ENCODE results near the gene ADCY6. TPM values are rescaled to one million over a fixed set of nuclear protein-coding genes. Genes with fewer than 3 reads are reported as not detected.

Gene ADCY6
- 37.6 and 48.5 TPM in 2 replicates for total RNA-seq

DNA sequence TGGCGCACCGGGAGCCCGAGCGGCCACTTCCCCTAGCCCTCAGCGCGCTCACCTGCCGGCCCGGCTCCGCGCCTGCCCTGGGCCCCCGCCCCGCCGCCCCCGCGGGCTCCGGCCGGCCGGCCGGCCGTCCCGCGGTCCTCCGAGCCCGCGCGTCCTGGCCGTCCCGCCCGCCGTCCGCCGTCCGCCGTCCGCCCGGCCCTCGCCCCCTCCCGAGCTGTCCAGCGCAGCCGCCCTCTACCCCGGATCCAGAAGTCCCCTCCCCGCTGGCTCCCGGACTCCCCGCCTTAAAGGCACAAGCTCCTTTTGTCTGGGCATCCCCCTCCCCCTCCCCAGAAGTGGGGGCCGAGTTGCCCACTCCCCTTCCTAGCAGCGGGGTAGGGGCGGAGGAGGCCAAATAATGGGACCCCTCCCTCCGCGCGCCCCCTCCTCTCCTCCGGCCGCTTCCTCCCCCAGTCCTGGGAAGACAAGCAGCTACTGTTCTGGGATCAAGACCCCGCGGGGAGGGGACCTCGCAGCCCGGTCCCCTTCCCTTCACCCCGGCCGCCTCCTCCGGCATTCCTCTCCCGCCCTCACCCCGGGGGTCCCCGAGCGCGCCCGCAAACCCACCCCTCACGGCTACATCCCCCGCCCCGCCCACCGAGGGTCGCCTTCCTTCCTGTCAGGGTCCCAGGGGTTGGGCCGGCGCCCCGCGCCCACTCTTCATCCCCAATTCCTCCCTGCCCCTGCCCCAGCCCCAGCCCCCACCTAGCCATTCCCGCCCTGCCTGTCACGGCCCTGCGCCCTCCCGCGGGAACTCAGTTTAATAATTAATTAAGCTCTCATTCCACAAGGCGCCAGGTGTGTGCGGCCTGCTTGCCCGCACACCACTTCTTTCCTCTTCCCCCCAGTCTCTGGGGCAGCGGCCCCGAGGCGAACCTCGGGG is at the start of gene ADCY6:
TSS of gene ADCY6 (minus strand) at position 236 of the 922 bp plus-strand sequence. CDS start 5,655 bp downstream, outside the sequence.
- DNase-seq (ENCODE audit: extremely low read depth, low read depth, low spot score) = no peak

DNA sequence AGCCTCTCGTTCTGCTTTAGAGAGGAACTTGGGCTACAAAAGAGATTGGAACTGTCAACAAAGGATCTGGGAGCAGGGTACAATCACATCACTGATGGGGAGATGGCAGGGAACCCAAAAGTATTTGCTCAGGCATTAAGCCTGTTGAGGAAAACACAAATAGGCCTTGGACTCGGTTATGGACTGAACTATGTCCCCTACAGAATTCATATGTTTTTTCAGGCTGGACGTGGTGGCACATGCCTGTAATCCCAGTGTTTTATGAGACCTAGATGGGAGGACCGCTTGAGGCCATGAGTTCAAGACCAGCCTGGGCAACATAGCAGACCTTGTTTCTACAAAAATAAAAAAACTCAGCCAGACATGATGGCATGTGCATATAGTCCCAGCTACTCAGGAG is 49.2 kb upstream of the ADCY6 start:
- no peak for DNase-seq (ENCODE audit: extremely low read depth, low read depth, low spot score)

DNA sequence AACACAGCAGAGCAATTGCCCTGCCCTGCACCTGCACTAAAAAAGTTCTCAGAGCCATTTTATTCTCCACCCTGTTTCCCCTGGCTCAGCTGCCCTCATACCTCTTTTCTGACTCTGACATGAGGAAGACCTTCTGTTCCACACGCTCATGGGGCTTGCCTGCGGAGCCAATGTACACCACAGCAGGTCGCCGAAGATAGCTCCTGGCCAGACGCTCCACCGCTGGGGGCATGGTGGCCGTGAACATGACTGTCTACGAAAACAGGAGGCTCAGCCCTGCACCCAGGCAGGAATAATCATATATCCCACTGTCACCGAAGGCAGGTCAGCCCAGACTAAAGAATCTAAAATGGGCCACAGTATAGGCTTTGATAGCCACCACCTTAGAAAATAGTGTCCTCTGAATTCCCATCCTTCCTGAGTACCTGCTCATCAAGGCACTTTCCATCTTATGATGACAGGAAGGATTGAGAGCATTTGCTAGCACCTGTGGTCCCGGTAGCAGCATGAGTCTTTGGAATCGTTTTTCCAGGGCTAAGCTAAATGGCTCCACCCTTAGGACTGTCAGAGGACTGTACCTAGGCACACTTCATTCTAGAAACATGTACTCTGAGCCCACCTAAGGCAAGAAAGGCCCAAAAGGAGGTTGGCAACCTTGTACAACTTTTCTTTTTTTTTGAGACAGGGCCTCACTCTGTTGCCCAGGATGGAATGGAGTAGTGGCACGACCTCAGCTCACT is 43.6 kb upstream of the ADCY6 start:
- no peak for DNase-seq (ENCODE audit: extremely low read depth, low read depth, low spot score)

DNA sequence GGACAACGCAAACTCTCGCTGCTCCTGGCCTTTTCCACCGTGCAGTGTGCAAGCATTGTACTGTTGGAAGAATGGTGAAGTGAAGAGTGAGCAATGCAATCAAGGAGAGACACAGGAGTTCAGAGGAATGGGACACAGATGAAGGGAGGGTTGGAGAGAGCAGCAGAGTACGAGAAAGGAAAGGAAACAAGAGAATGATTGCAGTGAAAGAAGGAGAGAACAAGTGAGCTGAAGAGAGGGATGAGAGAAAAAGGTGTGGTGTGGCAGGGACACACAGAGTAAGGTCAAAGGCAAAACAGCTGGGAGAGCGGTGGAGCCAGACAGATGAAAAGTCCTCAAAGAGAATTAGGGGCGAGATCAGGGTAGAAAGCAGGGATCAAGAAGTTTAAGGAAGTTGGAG is 42.4 kb upstream of the ADCY6 start:
- DNase-seq (ENCODE audit: extremely low read depth, low read depth, low spot score) = no peak

DNA sequence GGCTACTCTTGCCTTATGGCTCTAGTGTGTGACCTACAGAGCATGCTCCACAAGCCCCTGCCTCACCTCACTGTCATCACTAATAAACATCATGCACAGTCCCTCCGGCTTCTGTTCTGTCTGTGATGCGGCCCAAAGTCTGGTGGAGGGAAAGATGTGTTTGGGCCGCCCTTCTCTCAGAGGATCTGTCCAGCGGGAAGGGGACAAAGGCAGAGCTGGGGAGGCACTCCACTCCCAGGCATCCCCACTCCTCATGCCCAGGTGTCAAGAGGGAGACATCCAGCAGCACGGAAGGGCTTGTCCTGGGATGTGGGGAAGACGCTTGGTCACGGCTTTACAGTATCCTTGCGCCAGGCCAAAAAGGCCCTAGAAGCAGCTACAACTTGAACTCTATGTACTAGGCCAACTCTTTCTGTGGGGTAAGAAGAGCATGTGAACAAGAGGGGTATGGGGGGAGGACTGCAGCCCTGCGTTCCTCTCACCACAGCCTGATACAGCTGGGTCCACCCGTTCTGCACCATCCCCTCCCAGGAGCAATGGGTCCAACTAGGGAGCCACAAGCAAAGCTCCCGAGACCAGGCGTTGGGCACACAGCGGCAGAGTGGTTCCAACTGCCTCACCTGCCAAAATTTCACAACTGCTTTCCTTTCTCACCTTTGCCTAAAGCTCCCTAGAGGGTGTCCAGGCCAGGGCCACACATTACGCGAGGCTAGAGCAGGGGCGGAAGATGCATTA is 40.1 kb upstream of the ADCY6 start:
- no peak for DNase-seq (ENCODE audit: extremely low read depth, low read depth, low spot score)

DNA sequence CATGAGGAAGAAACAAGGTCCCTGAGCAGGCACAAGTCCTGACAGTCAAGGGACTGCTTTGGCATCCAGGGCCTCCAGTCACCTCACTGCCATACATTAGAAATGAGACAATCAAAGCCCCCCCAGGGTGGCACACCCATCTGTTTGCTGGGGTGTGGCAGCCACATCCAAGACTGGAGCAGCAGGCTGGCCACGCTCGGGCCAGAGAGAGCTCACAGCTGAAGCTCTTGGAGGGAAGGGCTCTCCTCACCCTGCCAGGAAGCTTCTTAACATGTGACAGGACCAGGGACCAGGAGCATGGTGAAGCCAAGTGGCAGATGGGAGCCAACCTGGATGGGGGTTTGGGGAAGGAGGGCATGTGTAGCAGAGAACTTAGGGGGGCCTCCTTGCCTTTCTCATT is 39.4 kb upstream of the ADCY6 start:
- no peak for DNase-seq (ENCODE audit: extremely low read depth, low read depth, low spot score)

DNA sequence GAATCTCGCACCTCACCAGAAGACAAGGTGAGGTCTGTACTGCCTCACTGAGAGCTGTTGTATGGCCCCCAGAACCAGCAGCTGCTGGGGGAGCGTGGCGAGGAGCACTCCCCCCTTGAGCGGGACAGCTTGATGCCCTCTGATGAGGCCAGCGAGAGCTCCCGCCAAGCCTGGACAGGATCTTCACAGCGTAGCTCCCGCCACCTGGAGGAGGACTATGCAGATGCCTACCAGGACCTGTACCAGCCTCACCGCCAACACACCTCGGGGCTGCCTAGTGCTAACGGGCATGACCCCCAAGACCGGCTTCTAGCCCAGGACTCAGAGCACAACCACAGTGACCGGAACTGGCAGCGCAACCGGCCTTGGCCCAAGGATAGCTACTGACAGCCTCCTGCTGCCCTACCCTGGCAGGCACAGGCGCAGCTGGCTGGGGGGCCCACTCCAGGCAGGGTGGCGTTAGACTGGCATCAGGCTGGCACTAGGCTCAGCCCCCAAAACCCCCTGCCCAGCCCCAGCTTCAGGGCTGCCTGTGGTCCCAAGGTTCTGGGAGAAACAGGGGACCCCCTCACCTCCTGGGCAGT is 38.7 kb upstream of the ADCY6 start:
- DNase-seq (ENCODE audit: extremely low read depth, low read depth, low spot score) = no peak

DNA sequence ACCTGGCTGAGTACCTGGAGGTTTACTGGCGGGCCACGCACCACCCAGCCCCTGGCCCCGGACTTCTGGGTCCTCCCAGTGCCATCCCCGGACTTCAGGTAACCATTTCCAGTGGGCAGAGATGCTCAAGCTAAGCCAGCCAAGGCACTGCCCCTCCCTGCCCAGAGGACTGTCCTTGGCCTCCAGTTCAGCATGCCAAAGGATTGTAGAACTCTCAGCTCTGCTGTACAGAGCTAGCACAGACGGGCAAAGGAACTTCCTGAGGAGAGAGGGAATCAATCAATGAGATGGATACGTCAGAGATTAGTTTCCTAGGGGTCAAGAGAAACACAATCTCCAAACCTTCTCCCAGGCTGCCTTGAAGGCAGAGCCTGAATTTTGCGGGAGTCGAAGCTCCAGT is 38.1 kb upstream of the ADCY6 start:
- no peak for DNase-seq (ENCODE audit: extremely low read depth, low read depth, low spot score)

DNA sequence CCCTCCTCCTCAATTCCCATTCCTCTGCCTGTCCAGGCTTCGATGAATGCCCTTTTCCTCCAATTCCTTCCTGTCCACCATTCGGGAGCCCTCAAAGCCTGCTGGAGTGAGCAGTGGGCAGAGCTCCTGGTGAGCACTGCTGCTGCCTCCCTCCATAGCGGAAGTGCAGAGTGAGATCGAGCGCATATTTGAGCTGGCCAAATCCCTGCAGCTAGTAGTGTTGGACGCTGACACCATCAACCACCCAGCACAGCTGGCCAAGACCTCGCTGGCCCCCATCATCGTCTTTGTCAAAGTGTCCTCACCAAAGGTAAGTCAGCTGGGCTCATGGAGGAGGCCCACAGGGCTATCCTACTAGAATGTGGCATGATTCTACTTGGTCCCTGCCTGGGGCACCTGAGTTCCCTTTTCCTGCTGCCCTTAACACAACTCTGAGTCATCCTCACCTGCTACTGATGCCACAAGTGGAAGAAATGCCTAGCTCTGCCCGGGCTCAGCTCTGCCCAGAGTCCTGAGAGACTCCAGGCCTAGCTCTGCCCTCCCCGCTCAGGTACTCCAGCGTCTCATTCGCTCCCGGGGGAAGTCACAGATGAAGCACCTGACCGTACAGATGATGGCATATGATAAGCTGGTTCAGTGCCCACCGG is 37.4 kb upstream of the ADCY6 start:
- no peak for DNase-seq (ENCODE audit: extremely low read depth, low read depth, low spot score)

DNA sequence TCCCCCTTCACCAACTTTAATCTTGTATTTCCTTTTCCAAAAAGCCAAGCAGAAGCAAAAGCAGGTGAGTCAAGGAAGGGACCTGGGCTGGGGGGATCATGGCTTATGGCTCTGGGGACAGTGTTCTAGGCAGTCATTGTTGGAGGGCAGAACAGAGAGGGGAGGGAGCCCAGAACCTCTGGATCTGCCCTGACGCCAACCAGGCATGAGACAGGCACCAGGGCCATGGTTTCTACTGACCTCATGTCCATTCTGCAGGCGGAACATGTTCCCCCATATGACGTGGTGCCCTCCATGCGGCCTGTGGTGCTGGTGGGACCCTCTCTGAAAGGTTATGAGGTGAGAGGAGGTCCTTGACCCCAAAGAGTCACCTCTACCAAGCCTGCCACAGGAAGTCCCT is 36.0 kb upstream of the ADCY6 start:
- DNase-seq (ENCODE audit: extremely low read depth, low read depth, low spot score) = no peak

DNA sequence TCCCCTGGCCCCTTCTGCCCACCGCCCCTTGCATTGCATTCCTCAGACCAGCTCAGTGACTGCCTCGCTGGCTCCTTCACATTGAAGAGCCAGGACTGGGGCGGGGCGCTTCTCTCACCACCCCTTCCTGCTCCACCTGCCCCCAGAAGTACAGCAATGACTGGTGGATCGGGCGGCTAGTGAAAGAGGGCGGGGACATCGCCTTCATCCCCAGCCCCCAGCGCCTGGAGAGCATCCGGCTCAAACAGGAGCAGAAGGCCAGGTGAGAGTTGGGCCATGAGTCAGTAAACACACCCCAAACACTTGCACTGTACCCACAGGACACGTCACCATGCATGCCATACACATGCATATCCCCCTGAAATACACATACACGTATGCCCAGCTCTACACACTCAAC is 35.2 kb upstream of the ADCY6 start:
- DNase-seq (ENCODE audit: extremely low read depth, low read depth, low spot score) = no peak

DNA sequence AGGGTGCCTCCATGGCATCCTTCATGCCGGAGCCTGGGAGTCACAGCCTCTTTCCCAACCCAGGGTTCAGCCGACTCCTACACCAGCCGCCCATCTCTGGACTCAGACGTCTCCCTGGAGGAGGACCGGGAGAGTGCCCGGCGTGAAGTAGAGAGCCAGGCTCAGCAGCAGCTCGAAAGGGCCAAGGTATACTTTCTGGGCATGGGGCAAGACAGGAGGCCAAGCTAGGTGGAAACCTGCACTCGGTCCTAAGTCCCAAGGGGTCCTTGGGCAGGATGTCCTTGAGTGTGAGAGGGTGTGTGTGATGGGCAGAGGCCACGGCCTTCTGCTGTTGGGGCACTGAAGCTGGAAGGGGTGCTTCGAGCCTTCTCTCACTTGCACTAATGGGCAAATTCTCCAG is 34.4 kb upstream of the ADCY6 start:
- DNase-seq (ENCODE audit: extremely low read depth, low read depth, low spot score) = no peak

DNA sequence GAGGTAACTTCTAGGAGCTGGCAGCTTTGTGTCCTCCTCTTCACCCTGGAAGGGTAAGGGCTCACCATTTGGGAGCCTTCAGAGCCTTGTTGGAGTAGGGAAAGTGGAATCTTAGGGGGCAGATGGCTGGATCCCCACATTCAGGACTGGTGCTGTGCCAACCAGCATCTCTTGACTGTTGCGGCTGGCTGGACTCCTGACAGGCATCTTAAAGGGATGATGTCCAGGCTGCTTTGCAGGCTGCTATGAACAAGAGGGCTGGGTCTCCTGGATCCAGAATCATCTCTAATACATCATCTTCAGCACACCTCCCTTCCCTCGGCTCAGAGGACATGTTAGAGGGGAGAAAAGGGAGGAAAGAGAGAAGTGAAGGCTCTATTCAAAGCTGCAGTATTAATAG is 33.8 kb upstream of the ADCY6 start:
- DNase-seq (ENCODE audit: extremely low read depth, low read depth, low spot score) = no peak

DNA sequence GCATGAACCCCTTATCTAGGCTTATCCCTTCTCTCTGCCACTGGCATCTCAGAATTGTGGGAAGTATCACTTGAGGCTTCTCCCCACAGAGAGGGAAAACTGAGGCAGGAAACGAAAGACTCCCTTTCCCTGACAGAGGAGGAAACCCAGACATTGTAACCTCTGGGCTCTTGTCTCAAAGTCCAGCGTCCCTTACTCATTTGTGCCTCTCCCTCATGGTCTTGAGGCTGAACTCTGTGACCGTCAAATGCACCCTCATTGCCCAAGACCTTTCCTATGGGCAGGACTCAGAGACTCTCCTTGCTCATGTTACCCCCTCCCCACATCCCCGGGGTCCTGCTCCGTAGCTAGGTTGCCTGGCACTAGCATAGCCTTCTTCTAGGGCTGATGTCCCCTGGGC is 33.2 kb upstream of the ADCY6 start:
- DNase-seq (ENCODE audit: extremely low read depth, low read depth, low spot score) = no peak

DNA sequence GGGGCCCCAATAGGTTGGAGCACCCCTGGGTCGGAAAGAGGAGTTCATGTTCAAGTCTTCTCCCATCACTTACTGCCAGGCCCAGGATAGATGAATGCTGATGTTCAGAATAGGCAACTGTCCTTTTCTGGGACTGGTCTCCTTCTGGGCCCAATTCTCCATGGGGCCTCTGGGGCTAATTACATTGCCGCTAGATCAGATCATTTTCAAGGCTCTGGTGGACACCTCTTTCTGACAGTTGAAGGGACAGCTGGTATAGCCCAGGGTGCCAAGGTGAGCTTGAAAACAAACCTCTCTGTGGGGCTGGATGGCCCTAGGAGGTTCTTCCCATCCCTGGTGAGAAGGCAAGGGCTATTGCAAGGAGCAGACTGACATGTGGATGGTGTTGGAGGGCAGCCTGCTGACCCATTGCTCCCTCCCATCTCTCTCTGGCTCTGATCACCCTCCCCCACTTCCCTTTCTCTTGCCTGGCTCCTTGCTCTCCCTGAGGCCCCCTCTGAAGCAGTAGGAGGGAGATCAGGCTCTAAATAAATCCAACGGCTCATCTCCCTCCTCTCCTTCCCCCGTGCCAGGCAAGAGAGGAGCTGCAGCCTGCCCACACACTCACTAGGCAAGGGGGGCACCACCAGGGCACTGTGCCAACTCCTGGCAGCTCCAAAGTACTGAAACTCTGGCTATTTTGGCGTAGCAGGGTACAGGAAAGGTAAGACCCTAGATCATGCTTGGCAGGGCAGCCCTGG is 31.3 kb upstream of the ADCY6 start:
- no peak for DNase-seq (ENCODE audit: extremely low read depth, low read depth, low spot score)

DNA sequence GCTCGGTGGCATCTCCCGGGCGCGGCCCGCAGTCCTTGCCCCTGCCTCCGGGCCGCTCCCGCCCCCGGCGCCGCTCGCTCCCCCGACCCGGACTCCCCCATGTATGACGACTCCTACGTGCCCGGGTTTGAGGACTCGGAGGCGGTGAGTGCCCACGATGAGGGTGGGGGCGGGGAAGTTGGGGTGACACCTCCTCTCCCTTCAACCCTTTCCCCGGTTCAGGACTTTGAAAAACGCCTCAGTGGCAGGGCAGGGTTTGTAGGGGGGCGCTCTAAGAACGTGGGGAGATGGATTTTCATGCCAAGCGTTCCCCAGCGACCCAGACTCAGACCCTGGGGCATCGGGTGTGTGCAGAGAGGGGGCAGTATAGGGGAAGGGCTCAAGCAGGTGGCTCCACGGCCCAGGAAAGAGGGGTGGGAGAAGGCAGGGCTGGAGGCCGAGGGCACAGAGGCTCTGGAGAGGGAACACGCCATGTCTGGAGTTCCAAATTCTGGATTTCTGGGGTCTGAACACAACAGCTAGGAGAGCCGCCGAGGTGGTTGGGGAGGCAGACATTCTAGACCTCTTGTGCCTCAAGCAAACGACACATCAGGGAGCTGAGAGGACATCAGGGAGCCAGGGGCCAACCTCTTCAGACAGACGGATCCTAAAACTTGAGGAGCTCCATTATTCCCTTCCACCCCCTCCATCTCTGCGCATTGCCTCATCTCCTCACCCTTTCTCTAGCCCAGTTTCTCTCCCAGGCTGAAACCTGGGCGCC is 30.1 kb upstream of the ADCY6 start:
- DNase-seq (ENCODE audit: extremely low read depth, low read depth, low spot score) = no peak

DNA sequence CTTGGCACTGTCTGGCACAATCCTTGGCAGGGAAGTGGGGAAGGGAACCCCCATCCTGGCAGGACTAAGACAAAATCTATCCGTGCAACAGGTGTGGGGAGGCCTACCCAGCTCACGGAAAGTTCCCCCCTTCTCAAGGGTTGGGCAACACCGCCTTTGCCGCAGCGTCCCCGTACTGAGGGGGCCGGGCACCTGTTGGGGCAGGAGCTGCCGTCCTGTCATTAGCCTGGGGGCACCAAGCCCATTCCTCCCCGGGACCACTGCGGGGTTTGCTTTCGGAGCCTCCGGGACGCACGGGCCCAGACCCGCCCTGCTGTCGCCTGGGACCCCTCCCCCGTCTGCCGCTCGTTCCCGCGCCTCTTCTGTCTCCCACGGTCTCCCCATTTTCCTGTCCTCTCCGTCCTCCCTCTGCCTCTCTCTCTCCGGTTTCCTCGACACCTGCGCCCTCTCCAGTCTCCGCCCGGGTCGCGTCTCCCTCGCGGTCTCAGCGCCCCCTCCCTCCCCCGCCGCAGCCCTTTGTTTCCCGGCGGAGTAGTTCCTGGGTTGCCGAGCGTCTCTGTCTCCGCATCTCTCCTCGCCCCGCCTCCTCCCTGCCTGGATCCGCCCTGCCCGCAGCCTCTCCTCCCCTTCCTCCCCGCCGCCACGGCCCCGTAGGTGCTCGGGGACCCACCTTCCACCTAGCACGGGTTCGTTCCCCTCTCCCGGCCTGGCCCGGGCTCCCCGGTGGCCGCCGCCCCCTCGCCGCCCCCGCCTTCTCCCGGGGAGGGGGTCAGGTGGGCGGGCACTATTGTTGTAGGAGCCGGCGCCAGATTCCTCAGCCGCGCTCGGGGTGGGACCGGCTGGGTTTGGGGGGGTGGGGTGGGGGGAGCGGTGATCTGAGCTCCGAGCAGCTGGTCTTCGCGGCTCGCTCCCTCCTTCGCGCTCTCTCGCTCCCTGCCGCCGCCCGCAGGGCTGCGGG is 29.3 kb upstream of the ADCY6 start, which contains the start of gene CACNB3:
TSS of gene CACNB3 (plus strand) at position 624 of the 958 bp plus-strand sequence. CDS start 434 bp downstream, outside the sequence.
- no peak for DNase-seq (ENCODE audit: extremely low read depth, low read depth, low spot score)
